ENCODE measurements around the gene HNRNPLL. TPM values are rescaled to one million over a fixed set of nuclear protein-coding genes. Genes with fewer than 3 reads are reported as not detected.
"Not testable (repeated sequence)": the region's sequence is repeated elsewhere in the genome, so short reads cannot be mapped to it uniquely, and the experiment has no call there.

The HNRNPLL gene
- total RNA-seq, 1 donor from 2014 or later = 29.6 TPM

DNA sequence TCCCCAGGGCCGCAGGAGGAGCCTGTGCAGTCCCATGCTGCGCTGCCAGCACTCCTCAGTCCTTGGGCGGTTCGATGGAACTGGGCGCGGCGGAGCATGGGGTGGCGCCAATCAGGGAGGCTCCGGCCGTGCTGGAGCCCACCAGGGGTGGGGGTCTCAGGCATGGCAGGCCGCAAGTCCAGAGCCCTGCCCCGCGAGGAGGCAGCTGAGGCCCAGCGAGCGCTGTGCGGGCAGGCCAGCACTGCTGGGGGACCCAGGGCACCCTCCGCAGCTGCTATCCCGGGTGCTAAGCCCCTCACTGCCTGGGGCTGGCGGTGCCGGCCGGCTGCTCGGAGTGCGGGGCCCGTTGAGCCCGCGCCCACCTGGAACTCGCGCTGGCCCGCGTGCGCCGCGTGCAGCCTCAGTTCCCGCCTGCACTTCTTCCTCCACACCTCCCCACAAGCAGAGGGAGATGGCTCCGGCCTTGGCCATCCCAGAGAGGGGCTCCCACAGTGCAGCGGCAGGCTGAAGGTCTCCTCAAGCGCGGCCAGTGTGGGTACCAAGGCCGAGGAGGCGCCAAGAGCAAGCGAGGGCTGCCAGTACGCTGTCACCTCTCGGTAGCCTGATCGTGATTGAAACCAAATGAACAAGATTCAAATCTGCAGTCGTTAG lies 40.4 kb upstream of the HNRNPLL start:
- no peak overlapping the region for H3K4me3 ChIP-seq (ENCODE audit: low read depth, low read length)
- DNase-seq (ENCODE audit: low read depth) = no peak
- TF ChIP-seq, protein P1, sequence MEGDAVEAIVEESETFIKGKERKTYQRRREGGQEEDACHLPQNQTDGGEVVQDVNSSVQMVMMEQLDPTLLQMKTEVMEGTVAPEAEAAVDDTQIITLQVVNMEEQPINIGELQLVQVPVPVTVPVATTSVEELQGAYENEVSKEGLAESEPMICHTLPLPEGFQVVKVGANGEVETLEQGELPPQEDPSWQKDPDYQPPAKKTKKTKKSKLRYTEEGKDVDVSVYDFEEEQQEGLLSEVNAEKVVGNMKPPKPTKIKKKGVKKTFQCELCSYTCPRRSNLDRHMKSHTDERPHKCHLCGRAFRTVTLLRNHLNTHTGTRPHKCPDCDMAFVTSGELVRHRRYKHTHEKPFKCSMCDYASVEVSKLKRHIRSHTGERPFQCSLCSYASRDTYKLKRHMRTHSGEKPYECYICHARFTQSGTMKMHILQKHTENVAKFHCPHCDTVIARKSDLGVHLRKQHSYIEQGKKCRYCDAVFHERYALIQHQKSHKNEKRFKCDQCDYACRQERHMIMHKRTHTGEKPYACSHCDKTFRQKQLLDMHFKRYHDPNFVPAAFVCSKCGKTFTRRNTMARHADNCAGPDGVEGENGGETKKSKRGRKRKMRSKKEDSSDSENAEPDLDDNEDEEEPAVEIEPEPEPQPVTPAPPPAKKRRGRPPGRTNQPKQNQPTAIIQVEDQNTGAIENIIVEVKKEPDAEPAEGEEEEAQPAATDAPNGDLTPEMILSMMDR (conservative IDR thresholded peaks at IDR 0.05; ENCODE audit: low read depth, low read length) = no peak

- H3K4me3 ChIP-seq (ENCODE audit: low read depth, low read length); DNase-seq (ENCODE audit: low read depth): not testable (repeated sequence)
Measured at GRCh38 chr2:38642373-38643017, 39.8 kb upstream of the HNRNPLL start.

DNA sequence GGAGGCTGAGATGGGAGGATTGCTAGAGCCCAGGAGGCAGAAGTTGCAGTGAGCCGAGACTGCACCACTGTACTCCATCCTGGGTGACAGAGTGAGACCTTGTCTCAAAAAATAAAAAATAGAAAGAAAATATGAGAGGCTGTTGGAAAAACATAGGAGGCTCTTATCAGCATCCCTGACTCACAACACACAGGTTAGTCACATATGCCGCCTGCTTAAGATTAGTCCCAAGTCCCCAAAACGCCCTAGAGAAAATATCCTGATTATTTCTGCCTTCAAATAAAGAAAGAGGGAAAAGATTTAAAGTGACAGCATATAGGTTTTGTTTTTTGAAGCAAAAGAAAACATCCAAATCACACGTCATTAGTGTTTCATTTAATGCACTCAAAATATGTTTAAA lies 33.3 kb upstream of the HNRNPLL start:
- TF ChIP-seq, protein P1 (conservative IDR thresholded peaks at IDR 0.05; ENCODE audit: low read depth, low read length) = no peak
- H3K4me3 ChIP-seq (ENCODE audit: low read depth, low read length) = no peak overlapping the region
- no peak for DNase-seq (ENCODE audit: low read depth)

GRCh38 chr2:38635139-38635538 lies 32.4 kb upstream of the HNRNPLL start:
- TF ChIP-seq, protein P1 (conservative IDR thresholded peaks at IDR 0.05; ENCODE audit: low read depth, low read length) = no peak
- no peak overlapping the region for H3K4me3 ChIP-seq (ENCODE audit: low read depth, low read length)
- DNase-seq (ENCODE audit: low read depth) = no peak

DNA sequence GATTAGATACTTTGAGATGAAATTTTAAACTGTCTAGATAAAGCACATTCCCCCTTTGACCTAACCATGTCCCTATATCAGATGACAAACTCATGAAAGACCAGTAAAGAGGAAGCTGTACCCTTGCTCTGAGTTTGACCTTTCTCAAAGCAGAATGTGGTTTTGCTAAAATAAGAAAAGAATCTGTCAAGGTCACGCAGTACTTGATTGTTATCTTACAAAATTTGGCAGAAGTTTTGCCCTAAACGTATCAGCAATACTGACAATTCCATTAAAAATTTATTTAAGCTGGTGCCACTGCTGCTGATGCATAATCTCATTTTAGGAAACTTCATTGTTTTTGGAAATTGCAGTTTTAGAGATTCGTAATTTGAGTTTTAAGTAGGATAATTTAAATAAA lies 32.0 kb upstream of the HNRNPLL start:
- DNase-seq (ENCODE audit: low read depth) = no peak
- TF ChIP-seq, protein P1 (conservative IDR thresholded peaks at IDR 0.05; ENCODE audit: low read depth, low read length) = no peak
- no peak overlapping the region for H3K4me3 ChIP-seq (ENCODE audit: low read depth, low read length)

- DNase-seq (ENCODE audit: low read depth) = no peak
- H3K4me3 ChIP-seq (ENCODE audit: low read depth, low read length) = no peak overlapping the region
- TF ChIP-seq, protein P1 (conservative IDR thresholded peaks at IDR 0.05; ENCODE audit: low read depth, low read length) = no peak
Measured at GRCh38 chr2:38633895-38634294, 31.2 kb upstream of the HNRNPLL start.

GRCh38 chr2:38632980-38633379 lies 30.3 kb upstream of the HNRNPLL start:
- TF ChIP-seq, protein P1 (conservative IDR thresholded peaks at IDR 0.05; ENCODE audit: low read depth, low read length) = no peak
- no peak for DNase-seq (ENCODE audit: low read depth)
- H3K4me3 ChIP-seq (ENCODE audit: low read depth, low read length) = no peak overlapping the region

All from epithelial cell of proximal tubule (primary cell).